ENCODE results near the gene SYT7.
"Not testable (repeated sequence)": the region's sequence is repeated elsewhere in the genome, so short reads cannot be mapped to it uniquely, and the experiment has no call there.

Gene SYT7

DNA sequence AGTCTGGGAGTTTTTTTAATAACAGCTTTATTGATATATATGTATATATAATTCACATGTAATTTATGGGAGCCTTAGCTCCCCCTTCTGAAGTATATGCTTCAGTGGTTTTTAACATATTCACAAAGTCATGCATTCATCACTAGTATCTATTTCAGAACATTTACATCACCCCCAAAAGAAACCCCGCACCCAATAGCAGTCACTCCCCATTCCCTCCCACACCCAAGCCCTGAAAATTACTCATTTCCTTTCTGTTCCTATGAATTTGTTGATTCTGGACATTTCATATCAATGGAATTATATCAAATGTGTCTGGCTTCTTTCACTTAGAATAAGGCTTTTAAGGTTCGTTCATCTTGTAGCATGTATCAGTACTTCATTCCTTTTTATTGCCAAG, 35.6 kb upstream of the SYT7 start:
- CTCF ChIA-PET = interaction anchor here (0.8 kb wide), 1 partner anchor 11 kb away, joined by 4 read pairs; no protein-coding TSS in a partner anchor
- H3K4me1 Mint-ChIP-seq = no peaks in the 10 kb centered on the region
- H3K27ac Mint-ChIP-seq = no peak overlapping the region
- H3K4me3 Mint-ChIP-seq = no peak overlapping the region
- no peaks in the 10 kb centered on the region for H3K36me3 Mint-ChIP-seq
- DNase-seq = no peak
- no peaks in the 10 kb centered on the region for H3K9me3 Mint-ChIP-seq
- H3K27me3 Mint-ChIP-seq = peaks cover 29% of the 10 kb centered on the region

DNA sequence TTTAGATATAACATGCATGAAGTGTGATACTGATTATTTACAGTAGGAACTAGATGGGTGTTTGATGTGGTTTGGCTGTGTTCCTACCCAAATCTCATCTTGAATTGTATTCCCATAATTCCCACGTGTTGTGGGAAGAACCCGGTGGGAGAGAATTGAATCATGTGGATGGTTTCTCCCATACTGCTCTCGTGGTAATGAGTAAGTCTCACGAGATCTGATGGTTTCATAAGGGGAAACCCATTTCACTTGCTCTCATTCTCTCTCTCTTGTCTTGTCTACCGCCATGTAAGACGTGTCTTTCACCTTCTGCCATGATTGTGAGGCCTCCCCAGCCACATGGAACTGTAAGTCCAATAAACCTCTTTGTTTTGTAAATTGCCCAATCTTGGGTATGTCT, 33.9 kb upstream of the SYT7 start:
- CTCF ChIA-PET = interaction anchor here (1.0 kb wide), 1 partner anchor 106 kb away, joined by 3 read pairs; the partner anchor contains the start of gene LRRC10B
- H3K27me3 Mint-ChIP-seq = peaks cover 26% of the 10 kb centered on the region

DNA sequence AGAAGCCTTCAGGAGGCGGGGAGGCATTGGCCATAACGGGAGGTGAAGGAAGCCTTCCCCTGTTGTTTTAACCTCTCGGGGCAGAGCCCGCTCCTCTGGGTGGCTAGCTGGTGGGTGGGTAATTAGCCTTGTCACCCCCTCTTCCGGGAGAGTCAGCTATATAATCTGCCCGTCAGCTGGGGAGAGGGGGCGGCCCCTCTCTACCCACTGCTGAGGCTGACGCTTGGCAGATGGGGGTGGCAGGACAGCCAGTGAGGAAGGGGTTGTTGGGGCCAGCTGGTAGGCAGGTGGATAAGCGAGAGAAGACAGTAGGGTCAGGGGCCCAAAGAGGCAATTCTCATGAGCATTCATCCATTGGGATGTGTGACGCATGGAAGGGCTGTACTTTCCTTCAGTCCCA, 33.0 kb upstream of the SYT7 start:
- Mint-ChIP-seq H3K4me3 (no peak overlapping the region), H3K27me3 (peaks cover 33% of the 10 kb centered on the region), H3K9me3 (no peaks in the 10 kb centered on the region), H3K4me1 (no peaks in the 10 kb centered on the region), H3K36me3 (no peaks in the 10 kb centered on the region), H3K27ac (no peak overlapping the region)
- DNase-seq = no peak
- CTCF ChIA-PET = interaction anchor here (1.0 to 1.1 kb wide), 2 partner anchors 105 to 179 kb away, joined by 3 read pairs; partner anchors contain the start of gene LRRC10B

More for the DNA sequence above, 33.9 kb upstream of the SYT7 start:
- H3K36me3 Mint-ChIP-seq, H3K27ac Mint-ChIP-seq, H3K4me1 Mint-ChIP-seq, DNase-seq, H3K9me3 Mint-ChIP-seq, H3K4me3 Mint-ChIP-seq: not testable (repeated sequence)

DNA sequence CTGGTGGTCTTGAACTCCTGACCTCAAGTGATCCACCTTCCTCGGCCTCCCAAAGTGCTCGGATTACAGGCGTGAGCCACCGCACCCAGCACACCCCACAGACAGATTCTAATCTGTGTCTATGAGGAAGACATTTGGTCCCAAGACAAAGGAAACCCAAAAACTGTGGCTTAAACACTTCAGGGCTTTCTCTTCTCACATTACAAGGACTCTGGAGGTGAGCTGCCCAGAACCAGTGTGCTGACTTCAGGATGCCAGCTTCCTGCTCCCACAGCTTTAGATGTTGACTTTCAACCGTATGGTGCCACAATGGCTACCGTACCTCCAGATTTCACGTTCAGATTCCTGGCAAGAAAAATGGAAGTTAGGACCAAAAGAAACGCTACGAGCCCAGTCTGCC, 32.2 kb upstream of the SYT7 start:
- no peaks in the 10 kb centered on the region for H3K4me1 Mint-ChIP-seq
- no peaks in the 10 kb centered on the region for H3K9me3 Mint-ChIP-seq
- no peak overlapping the region for H3K27ac Mint-ChIP-seq
- no peaks in the 10 kb centered on the region for H3K36me3 Mint-ChIP-seq
- CTCF ChIA-PET = interaction anchor here (1.1 kb wide), 1 partner anchor 178 kb away, joined by 3 read pairs; no protein-coding TSS in a partner anchor
- no peak for DNase-seq
- peaks cover 37% of the 10 kb centered on the region for H3K27me3 Mint-ChIP-seq
- H3K4me3 Mint-ChIP-seq = no peak overlapping the region

DNA sequence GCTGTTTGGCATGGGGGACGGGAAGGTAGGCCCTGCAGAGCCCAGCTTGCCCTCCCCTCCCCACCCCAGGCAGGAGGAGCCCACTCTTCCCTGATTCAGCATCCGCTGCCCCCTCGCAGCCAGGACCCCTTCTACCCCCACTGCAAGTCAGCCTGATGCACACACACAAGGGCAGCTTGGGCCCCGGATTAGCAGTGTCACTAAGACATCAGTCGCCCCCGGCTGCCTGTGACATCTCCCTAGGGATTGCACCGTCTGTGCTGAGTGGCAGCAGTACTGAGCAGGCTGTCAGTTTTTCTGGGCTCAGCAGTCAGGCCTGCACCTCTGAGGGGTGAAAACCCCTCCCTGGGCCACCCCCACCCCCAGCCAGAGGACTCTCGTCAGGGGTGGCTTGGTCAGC, 30.4 kb upstream of the SYT7 start:
- Mint-ChIP-seq H3K4me3 (no peak overlapping the region), H3K27ac (no peak overlapping the region), H3K36me3 (no peaks in the 10 kb centered on the region), H3K4me1 (no peaks in the 10 kb centered on the region), H3K27me3 (peaks cover 32% of the 10 kb centered on the region), H3K9me3 (no peaks in the 10 kb centered on the region)
- DNase-seq = no peak
- CTCF ChIA-PET = interaction anchor here (1.3 kb wide), 1 partner anchor 12 kb away, joined by 3 read pairs; no protein-coding TSS in a partner anchor

DNA sequence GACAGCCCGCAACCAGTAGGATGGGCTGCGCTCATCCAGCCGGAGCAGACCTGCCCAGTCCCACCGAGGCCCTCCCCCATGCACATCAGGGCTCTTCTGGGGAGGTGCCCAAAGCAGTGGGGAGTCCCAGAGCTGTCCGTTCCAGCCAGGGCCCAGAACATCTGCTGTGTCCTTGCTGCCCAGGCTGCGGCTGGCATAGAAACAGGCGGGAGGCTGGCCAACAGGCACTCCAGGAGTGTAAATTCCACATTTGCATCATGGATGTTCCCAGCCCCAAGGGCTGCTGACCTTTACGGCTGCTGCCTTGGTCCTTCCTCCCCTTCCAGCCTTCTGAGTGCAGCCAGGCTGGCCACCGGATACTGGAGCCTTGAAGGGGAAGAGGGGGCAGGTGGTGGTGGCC, 30.0 kb upstream of the SYT7 start:
- no peak for DNase-seq
- Mint-ChIP-seq H3K27me3 (peaks cover 32% of the 10 kb centered on the region), H3K4me1 (no peaks in the 10 kb centered on the region), H3K4me3 (no peak overlapping the region), H3K9me3 (no peaks in the 10 kb centered on the region), H3K27ac (no peak overlapping the region), H3K36me3 (no peaks in the 10 kb centered on the region)
- CTCF ChIA-PET = interaction anchor here (1.3 kb wide), 1 partner anchor 11 kb away, joined by 3 read pairs; no protein-coding TSS in a partner anchor

DNA sequence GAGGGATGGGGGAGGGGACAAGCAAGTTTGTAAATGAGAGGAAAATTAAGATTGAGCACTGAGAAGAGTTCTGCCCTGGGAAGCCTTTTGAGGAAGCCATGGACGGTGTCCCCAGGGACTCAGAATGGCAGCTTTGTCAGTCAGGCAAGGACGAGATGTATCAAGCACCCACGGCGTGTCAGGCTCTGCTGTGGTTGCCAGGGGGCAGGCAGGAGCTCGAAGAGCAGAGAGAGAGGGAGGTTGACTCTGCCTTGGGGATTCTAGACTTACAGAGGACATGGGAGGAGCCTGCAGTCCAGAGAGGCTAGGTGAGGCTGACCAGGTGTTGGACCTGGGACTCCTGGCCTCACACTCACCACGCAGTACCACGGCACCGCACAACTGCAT, 29.1 kb upstream of the SYT7 start:
- CTCF ChIA-PET = no interaction called here
- no peak for DNase-seq
- H3K4me3 Mint-ChIP-seq = no peak overlapping the region
- H3K36me3 Mint-ChIP-seq = no peaks in the 10 kb centered on the region
- peaks cover 38% of the 10 kb centered on the region for H3K27me3 Mint-ChIP-seq
- no peaks in the 10 kb centered on the region for H3K4me1 Mint-ChIP-seq
- no peaks in the 10 kb centered on the region for H3K9me3 Mint-ChIP-seq
- no peak overlapping the region for H3K27ac Mint-ChIP-seq

DNA sequence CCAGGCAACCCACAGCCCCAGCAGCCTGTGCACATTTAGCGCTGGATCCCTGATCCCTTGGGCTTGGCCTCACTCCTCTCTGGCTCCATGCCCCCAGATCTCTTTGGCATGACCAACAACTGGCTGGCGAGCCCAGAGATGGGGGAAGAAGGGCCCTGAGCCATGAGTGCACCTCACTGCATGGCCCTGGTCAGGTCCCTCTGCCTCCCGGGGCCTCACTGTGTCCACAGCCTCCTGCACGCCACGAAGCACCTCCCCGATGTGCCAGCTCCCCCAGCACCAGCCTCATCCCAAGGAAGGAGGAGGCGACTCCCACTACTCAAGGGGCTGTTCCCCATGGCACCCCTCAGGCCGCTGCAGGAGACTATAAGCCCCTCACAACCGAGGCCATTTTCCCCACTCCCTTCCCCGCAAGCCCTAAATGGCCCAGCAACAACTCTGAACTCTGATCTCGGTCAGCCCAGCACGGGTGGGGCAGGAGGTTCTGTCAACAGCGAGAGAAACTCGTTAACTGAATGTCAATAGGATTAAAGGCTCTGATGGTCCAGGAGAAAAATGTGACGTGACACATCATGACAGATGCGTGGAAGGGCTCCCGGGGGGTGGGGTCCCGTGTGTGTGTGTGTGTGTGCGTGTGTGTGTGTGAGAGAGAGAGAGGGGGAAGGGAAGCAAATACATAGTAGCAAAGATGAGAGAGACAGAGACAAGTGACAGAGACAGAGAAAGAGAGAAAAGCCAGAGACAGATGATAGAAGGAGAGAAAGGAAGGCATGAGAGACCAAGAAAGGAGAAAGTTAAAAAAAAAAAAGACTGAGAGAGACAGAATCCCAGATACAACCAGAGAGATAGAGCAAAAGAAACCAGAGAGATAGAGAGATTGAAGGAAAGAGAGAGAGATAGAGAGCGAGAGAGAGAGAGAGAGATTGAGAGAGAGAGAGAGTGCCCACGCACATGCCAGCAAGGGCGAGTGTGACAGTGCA, 28.4 kb upstream of the SYT7 start:
- Mint-ChIP-seq H3K27ac (no peak overlapping the region), H3K36me3 (no peaks in the 10 kb centered on the region), H3K27me3 (peaks cover 36% of the 10 kb centered on the region), H3K9me3 (no peaks in the 10 kb centered on the region), H3K4me3 (no peak overlapping the region), H3K4me1 (no peaks in the 10 kb centered on the region)
- CTCF ChIA-PET = interaction anchor here (0.5 kb wide), 1 partner anchor 472 kb away, joined by 3 read pairs; no protein-coding TSS in a partner anchor
- no peak for DNase-seq

DNA sequence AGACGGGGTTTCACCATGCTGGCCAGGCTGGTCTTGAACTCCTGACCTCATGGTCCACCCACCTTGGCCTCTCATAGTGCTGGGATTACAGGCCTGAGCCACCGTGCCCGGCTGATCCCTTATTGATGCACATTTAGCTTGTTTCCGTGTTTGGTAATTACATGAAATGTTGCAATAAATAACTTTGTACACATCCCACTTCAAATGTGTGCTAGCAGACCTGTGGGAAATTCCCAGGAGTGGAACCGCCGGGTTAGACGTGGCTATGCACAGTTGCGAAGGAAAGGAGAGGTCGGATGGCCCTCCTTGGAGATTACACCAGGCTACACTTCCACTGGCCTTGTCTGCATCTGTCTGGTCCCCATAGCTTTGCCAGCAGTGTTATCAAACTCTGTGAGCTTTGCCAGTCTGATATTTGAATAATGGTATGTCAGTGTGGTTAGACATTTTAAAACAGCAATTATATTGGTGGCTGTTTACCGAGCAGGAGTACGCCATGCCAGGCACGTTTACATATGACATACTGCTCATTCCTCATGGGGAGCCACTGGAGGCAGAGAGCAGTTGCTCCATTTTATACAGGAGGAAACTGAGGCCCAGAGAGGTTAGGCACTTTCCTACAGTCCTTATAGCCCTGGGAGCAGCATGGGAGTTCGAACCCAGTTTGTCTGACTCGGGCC, 27.2 kb upstream of the SYT7 start:
- H3K4me3 Mint-ChIP-seq = no peak overlapping the region
- no peak for DNase-seq
- H3K4me1 Mint-ChIP-seq = no peaks in the 10 kb centered on the region
- no peaks in the 10 kb centered on the region for H3K9me3 Mint-ChIP-seq
- CTCF ChIA-PET = no interaction called here
- H3K36me3 Mint-ChIP-seq = no peaks in the 10 kb centered on the region
- H3K27me3 Mint-ChIP-seq = peaks cover 28% of the 10 kb centered on the region
- no peak overlapping the region for H3K27ac Mint-ChIP-seq

DNA sequence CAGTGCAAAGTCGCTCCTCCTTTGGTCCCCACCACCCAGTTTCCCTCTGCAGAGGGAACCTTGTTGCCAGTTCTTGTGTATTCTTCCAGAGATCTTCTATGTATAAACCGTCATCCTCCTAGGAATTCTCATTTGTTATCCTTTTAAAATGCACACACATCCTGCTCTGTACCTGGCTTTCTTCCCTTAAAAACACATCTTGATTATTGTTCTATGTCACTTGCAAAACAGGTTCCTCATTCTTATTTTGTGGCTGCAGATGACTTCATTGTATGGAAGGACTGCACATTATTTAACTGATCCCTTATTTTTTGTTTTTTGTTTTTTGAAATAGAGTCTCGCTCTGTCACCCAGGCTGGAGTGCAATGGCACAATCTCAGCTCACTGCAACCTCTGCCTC, 26.6 kb upstream of the SYT7 start:
- no peaks in the 10 kb centered on the region for H3K36me3 Mint-ChIP-seq
- peaks cover 28% of the 10 kb centered on the region for H3K27me3 Mint-ChIP-seq
- no peak overlapping the region for H3K27ac Mint-ChIP-seq
- H3K4me1 Mint-ChIP-seq = no peaks in the 10 kb centered on the region
- DNase-seq = no peak
- CTCF ChIA-PET = no interaction called here
- no peak overlapping the region for H3K4me3 Mint-ChIP-seq
- no peaks in the 10 kb centered on the region for H3K9me3 Mint-ChIP-seq

DNA sequence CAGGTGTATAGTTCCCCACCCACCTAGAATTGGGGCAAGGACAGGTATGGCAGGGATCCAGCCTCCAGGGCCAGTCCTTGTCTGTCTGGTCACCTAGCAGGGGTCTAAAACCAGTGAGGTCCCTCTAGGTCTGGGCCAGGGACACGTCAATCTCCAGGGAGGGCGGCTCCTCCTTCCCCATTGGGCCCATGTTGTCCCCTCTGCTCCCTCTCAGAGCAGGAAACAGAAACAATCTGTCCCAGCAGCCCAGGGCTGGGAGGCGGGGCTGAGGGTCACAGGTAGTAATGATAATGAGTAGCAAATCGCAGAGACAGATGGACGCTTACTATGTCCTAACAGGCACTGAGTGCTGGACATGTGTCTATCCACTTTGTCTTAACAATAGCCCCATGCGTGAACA, 22.8 kb upstream of the SYT7 start:
- H3K27ac Mint-ChIP-seq = no peak overlapping the region
- DNase-seq = no peak
- H3K27me3 Mint-ChIP-seq = peaks cover 38% of the 10 kb centered on the region
- no peak overlapping the region for H3K4me3 Mint-ChIP-seq
- no peaks in the 10 kb centered on the region for H3K36me3 Mint-ChIP-seq
- H3K9me3 Mint-ChIP-seq = no peaks in the 10 kb centered on the region
- CTCF ChIA-PET = no interaction called here
- H3K4me1 Mint-ChIP-seq = no peaks in the 10 kb centered on the region

DNA sequence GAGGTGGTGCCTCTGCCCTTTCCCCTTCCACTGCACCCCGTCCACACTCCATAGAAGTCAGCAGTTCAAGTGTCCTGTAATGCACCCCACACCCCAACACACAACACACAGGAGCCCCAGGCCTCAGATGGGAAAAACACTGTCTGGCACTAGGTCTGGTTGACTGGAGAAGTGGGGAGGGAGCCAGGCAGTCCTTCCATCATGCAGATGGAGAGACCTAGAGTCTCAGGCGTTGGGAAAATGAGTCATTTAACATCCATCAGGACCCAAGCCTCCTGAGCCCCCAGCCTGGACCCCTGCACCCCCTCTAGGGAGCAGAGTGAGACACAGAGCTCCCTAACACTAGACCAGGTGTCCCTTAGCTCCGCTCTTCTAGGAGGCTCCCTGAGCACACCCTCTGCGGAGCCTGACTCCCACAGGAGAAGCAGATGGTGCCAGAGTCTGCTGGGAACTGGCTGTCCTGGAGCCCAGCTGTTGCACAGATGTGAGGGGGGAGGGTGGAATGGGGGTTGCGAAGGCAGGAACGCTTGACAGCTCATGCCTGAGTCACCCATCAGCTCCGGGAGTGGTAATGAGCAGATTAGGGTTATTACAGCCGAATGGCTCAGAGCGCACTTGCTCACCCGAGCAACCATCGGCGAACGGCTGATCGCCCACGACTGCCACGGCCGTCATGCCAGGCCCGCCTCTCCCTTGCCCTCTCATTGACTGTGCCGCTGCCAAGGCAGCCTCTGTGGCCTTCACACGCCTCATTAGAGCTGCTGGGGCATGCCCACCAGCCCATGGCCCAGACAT, 22.1 kb upstream of the SYT7 start:
- no peaks in the 10 kb centered on the region for H3K9me3 Mint-ChIP-seq
- H3K27me3 Mint-ChIP-seq = peaks cover 43% of the 10 kb centered on the region
- H3K4me1 Mint-ChIP-seq = no peaks in the 10 kb centered on the region
- CTCF ChIA-PET = no interaction called here
- H3K4me3 Mint-ChIP-seq = no peak overlapping the region
- DNase-seq = no peak
- no peaks in the 10 kb centered on the region for H3K36me3 Mint-ChIP-seq
- no peak overlapping the region for H3K27ac Mint-ChIP-seq

DNA sequence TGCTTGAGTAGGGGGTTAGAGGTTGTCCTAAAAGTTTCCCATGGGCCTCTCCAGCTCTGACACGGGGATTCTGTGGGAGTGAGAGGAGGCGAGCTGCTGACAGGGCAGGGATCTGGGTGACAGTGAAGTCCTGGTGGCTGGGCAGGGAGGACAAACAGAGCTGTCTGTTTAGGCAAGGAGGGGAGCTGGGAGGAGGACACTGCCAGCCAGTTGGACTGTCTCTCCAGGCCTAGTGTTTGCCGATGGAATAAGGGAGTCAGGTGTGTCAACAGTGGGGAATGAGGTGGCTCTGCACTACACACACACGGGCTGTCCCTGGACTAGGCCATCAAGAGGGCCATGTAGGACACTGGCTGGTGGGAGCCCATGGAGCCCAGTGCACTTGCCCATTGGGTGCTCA, 20.6 kb upstream of the SYT7 start:
- H3K4me3 Mint-ChIP-seq = no peak overlapping the region
- no peak for DNase-seq
- no peak overlapping the region for H3K27ac Mint-ChIP-seq
- H3K27me3 Mint-ChIP-seq = peaks cover 55% of the 10 kb centered on the region
- no peaks in the 10 kb centered on the region for H3K9me3 Mint-ChIP-seq
- H3K36me3 Mint-ChIP-seq = no peaks in the 10 kb centered on the region
- CTCF ChIA-PET = no interaction called here
- H3K4me1 Mint-ChIP-seq = no peaks in the 10 kb centered on the region

Data from activated naive CD4-positive, alpha-beta T cell treated with anti-CD3 and anti-CD28 coated beads, Interleukin-2, amount 10 ng/mL, durations not matched to agents 7 days and 5 days (primary cell).